Glutamatergic neuron (in vitro differentiated cells): ENCODE results near the gene SLC10A3. TPM values are rescaled to one million over a fixed set of nuclear protein-coding genes. Genes with fewer than 3 reads are reported as not detected.

Experiments used
- DNase-seq: peaks from one replicate; pipeline ENCODE4 v3.0.0; 2022
- H3K27ac Mint-ChIP-seq: one replicate; pipeline ENCODE4 v1.8.0; 2020; ENCODE audit warnings: mild to moderate bottlenecking, mixed read lengths, inconsistent platforms; ENCODE audit not compliant: unreplicated experiment
- H3K27me3 Mint-ChIP-seq: one replicate; pipeline ENCODE4 v1.8.0; 2020; ENCODE audit warnings: mild to moderate bottlenecking, moderate library complexity, mixed read lengths, inconsistent platforms; ENCODE audit not compliant: unreplicated experiment
- H3K36me3 Mint-ChIP-seq: one replicate; pipeline ENCODE4 v1.8.0; 2020; ENCODE audit warnings: mild to moderate bottlenecking, mixed read lengths, inconsistent platforms; ENCODE audit not compliant: unreplicated experiment
- H3K4me1 Mint-ChIP-seq: one replicate; pipeline ENCODE4 v1.8.0; 2020; ENCODE audit warnings: mild to moderate bottlenecking, low read depth, mixed read lengths, inconsistent platforms; ENCODE audit not compliant: unreplicated experiment
- H3K4me3 Mint-ChIP-seq: one replicate; pipeline ENCODE4 v1.8.0; 2020; ENCODE audit warnings: mild to moderate bottlenecking, mixed read lengths, inconsistent platforms; ENCODE audit not compliant: unreplicated experiment
- H3K9me3 Mint-ChIP-seq: one replicate; pipeline ENCODE4 v1.8.0; 2020; ENCODE audit warnings: mild to moderate bottlenecking, moderate library complexity, mixed read lengths, inconsistent platforms; ENCODE audit not compliant: unreplicated experiment
- CTCF ChIP-seq: fragments of 200-600 bp; sonication (generic); IDR thresholded peaks from one replicate; pipeline ENCODE4 v1.5.0; 2021; ENCODE audit not compliant: partially characterized antibody, unreplicated experiment
- total RNA-seq: library from RNA; stranded (reverse); fragmentation: NEBNext Ultra II Directional; extraction: Animal tissue kit (Norgen Biotek cat#: 25700); gene quantifications from one replicate; pipeline ENCODE4 v1.2.1, GENCODE V29; 2021; ENCODE audit not compliant: unreplicated experiment

The SLC10A3 gene
- total RNA-seq, 1 donor from 2014 or later, result 6.1 TPM

- no peak overlapping the region for H3K4me3 Mint-ChIP-seq
- no peak overlapping the region for H3K27ac Mint-ChIP-seq
- H3K36me3 Mint-ChIP-seq, result no peaks in the 10 kb centered on the region
- peaks cover 4% of the 10 kb centered on the region for H3K27me3 Mint-ChIP-seq
- TF ChIP-seq CTCF, result no peak
- DNase-seq, result no peak
- H3K4me1 Mint-ChIP-seq, result peaks cover 4% of the 10 kb centered on the region
- peaks cover 3% of the 10 kb centered on the region for H3K9me3 Mint-ChIP-seq
Observed at GRCh38 chrX:154464806-154465365, 25.5 kb downstream of the SLC10A3 start.

GRCh38 chrX:154463611-154464220 lies 26.7 kb downstream of the SLC10A3 start:
- H3K9me3 Mint-ChIP-seq, result peaks cover 3% of the 10 kb centered on the region
- H3K4me1 Mint-ChIP-seq, result peaks cover 4% of the 10 kb centered on the region
- no peak overlapping the region for H3K4me3 Mint-ChIP-seq
- H3K36me3 Mint-ChIP-seq, result no peaks in the 10 kb centered on the region
- H3K27ac Mint-ChIP-seq, result no peak overlapping the region
- no peak for TF ChIP-seq CTCF
- DNase-seq, result no peak
- peaks cover 8% of the 10 kb centered on the region for H3K27me3 Mint-ChIP-seq

- Mint-ChIP-seq H3K27me3 (peaks cover 10% of the 10 kb centered on the region), H3K9me3 (peaks cover 5% of the 10 kb centered on the region), H3K36me3 (no peaks in the 10 kb centered on the region), H3K4me3 (no peak overlapping the region), H3K4me1 (peaks cover 4% of the 10 kb centered on the region), H3K27ac (no peak overlapping the region)
- no peak for TF ChIP-seq CTCF
- DNase-seq, result no peak
Observed at GRCh38 chrX:154462396-154462795, 28.0 kb downstream of the SLC10A3 start.

- Mint-ChIP-seq H3K9me3 (peaks cover 7% of the 10 kb centered on the region), H3K4me3 (peak overlapping the region; percentile 86), H3K27me3 (peaks cover 10% of the 10 kb centered on the region), H3K4me1 (peaks cover 4% of the 10 kb centered on the region), H3K36me3 (no peaks in the 10 kb centered on the region), H3K27ac (peak overlapping the region; percentile 55)
- TF ChIP-seq CTCF, result no peak
- no peak for DNase-seq
Observed at GRCh38 chrX:154460326-154460725, 30.1 kb downstream of the SLC10A3 start.

- H3K27me3 Mint-ChIP-seq, result peaks cover 10% of the 10 kb centered on the region
- peak overlapping the region; percentile 86 for H3K4me3 Mint-ChIP-seq
- H3K27ac Mint-ChIP-seq, result peak overlapping the region; percentile 55
- H3K9me3 Mint-ChIP-seq, result peaks cover 7% of the 10 kb centered on the region
- TF ChIP-seq CTCF, result no peak
- DNase-seq, result peak; percentile 71
- H3K4me1 Mint-ChIP-seq, result peaks cover 4% of the 10 kb centered on the region
- no peaks in the 10 kb centered on the region for H3K36me3 Mint-ChIP-seq
Observed at GRCh38 chrX:154459832-154460231, 30.6 kb downstream of the SLC10A3 start.
